Stimulated activated naive CD8-positive, alpha-beta T cell treated with anti-CD3 and anti-CD28 coated beads, Interleukin-15, Interleukin-2, amounts not matched to agents 100 U/mL and 50 U/mL, for 24 hours (primary cell): ENCODE results near the gene TSHZ2.

Source experiments
- ATAC-seq: fragments of 150-1000 bp; cut with Tn5 transposase; one replicate; pipeline ENCODE4 v1.10.0; 2021
- DNase-seq: peaks from one replicate; pipeline ENCODE4 v3.0.0; 2021

The TSHZ2 gene

GRCh38 chr20:53068241-53068640 is 96.1 kb downstream of the TSHZ2 start:
- DNase-seq (no peak), ATAC-seq (no peak)

- no peak for ATAC-seq
- DNase-seq: no peak
Measured at GRCh38 chr20:53069132-53069531, 97.0 kb downstream of the TSHZ2 start.

- no peak for ATAC-seq
- no peak for DNase-seq
Measured at GRCh38 chr20:53070224-53070623, 98.1 kb downstream of the TSHZ2 start.

- DNase-seq (no peak), ATAC-seq (peak; percentile 71)
Measured at GRCh38 chr20:53070706-53071392, 98.7 kb downstream of the TSHZ2 start.

GRCh38 chr20:53071833-53072232 is 99.7 kb downstream of the TSHZ2 start:
- DNase-seq: peak; percentile 16
- peak; percentile 50 for ATAC-seq

GRCh38 chr20:53072923-53073579 is 100.9 kb downstream of the TSHZ2 start:
- no peak for DNase-seq
- no peak for ATAC-seq

GRCh38 chr20:53073636-53074415 is 101.7 kb downstream of the TSHZ2 start:
- ATAC-seq (no peak), DNase-seq (no peak)

GRCh38 chr20:53074811-53075314 is 102.7 kb downstream of the TSHZ2 start:
- DNase-seq: no peak
- ATAC-seq: no peak

- DNase-seq (no peak), ATAC-seq (no peak)
Measured at GRCh38 chr20:53076668-53077067, 104.5 kb downstream of the TSHZ2 start.

GRCh38 chr20:53077373-53078205 is 105.4 kb downstream of the TSHZ2 start:
- no peak for DNase-seq
- ATAC-seq: peak; percentile 88

- ATAC-seq (no peak), DNase-seq (no peak)
Measured at GRCh38 chr20:53078761-53079160, 106.6 kb downstream of the TSHZ2 start.

GRCh38 chr20:53079261-53079691 is 107.1 kb downstream of the TSHZ2 start:
- ATAC-seq: no peak
- no peak for DNase-seq

- no peak for ATAC-seq
- no peak for DNase-seq
Measured at GRCh38 chr20:53079828-53080686, 107.9 kb downstream of the TSHZ2 start.

- ATAC-seq (no peak), DNase-seq (no peak)
Measured at GRCh38 chr20:53080687-53080962, 108.5 kb downstream of the TSHZ2 start.

- DNase-seq (no peak), ATAC-seq (no peak)
Measured at GRCh38 chr20:53080969-53081871, 109.1 kb downstream of the TSHZ2 start.

GRCh38 chr20:53081916-53082863 is 110.0 kb downstream of the TSHZ2 start:
- DNase-seq (no peak), ATAC-seq (no peak)

- DNase-seq (no peak), ATAC-seq (no peak)
Measured at GRCh38 chr20:53083411-53083810, 111.3 kb downstream of the TSHZ2 start.

- ATAC-seq (no peak), DNase-seq (no peak)
Measured at GRCh38 chr20:53084408-53084997, 112.3 kb downstream of the TSHZ2 start.

- DNase-seq: no peak
- no peak for ATAC-seq
Measured at GRCh38 chr20:53085720-53086119, 113.6 kb downstream of the TSHZ2 start.
